K562 (cell line): ENCODE data around the gene SRCAP. TPM values are rescaled to one million over a fixed set of nuclear protein-coding genes. Genes with fewer than 3 reads are reported as not detected.
A peak's percentile ranks its signal among the peaks of the same experiment; 100 is the strongest.

Experiments used
- ESRRB ChIP-seq: fragments of 250-450 bp; sonication (Bioruptor Pico); IDR thresholded peaks from 2 replicates; pipeline ENCODE4 v1.5.0; 2020; ENCODE audit warnings: mild to moderate bottlenecking, moderate library complexity, borderline replicate concordance
- GTF3C2 ChIP-seq: IDR thresholded peaks from 3 replicates; pipeline ENCODE4 v1.6.1; 2011; ENCODE audit warnings: borderline replicate concordance, mild to moderate bottlenecking, moderate library complexity; ENCODE audit not compliant: insufficient read length; ENCODE audit errors: extremely low read depth
- HSF4 ChIP-seq: fragments of 250-450 bp; sonication (Bioruptor Pico); IDR thresholded peaks from 2 replicates; pipeline ENCODE4 v2.1.2; 2022; ENCODE audit warnings: mild to moderate bottlenecking, moderate library complexity, borderline replicate concordance
- MCM7 ChIP-seq, 2 experiments: fragments of 450-650 bp; IDR thresholded peaks; 2 replicates each; pipeline ENCODE4 v1.6.1; 2016 to 2018
- MXD1 ChIP-seq: fragments of 250-450 bp; sonication (Bioruptor Pico); IDR thresholded peaks from 2 replicates; pipeline ENCODE4 v1.8.0; 2021; ENCODE audit warnings: borderline replicate concordance, mild to moderate bottlenecking, moderate library complexity; ENCODE audit not compliant: poor library complexity, severe bottlenecking
- PATZ1 ChIP-seq: fragments of 250-450 bp; sonication (Bioruptor Pico); IDR thresholded peaks from 2 replicates; pipeline ENCODE4 v1.5.0; 2020; ENCODE audit warnings: mild to moderate bottlenecking, borderline replicate concordance
- POLR2H ChIP-seq: IDR thresholded peaks from 2 replicates; pipeline ENCODE4 v1.6.1; 2016; ENCODE audit warnings: missing genetic modification characterization, low read depth, mild to moderate bottlenecking, control low read depth, missing compliant biosample characterization, moderate library complexity
- PRPF4 ChIP-seq: fragments of 200-400 bp; formaldehyde crosslinking; IDR thresholded peaks from one replicate; pipeline ENCODE4 v1.6.1; 2017; ENCODE audit warnings: low read length, low read depth, mild to moderate bottlenecking; ENCODE audit not compliant: insufficient read depth, poor library complexity, severe bottlenecking
- SMARCE1 ChIP-seq: fragments of 450-650 bp; IDR thresholded peaks from 2 replicates; pipeline ENCODE4 v1.7.1; 2016; ENCODE audit warnings: mild to moderate bottlenecking
- SOX6 ChIP-seq: fragments of 450-650 bp; IDR thresholded peaks from 2 replicates; pipeline ENCODE4 v1.6.1; 2014; ENCODE audit warnings: mild to moderate bottlenecking
- ZFP91 ChIP-seq: sonication (generic); formaldehyde crosslinking; IDR thresholded peaks from 2 replicates; pipeline ENCODE4 v1.8.0; 2022; ENCODE audit warnings: mild to moderate bottlenecking, missing genetic modification reagents
- ZNF174 ChIP-seq: fragments of 250-450 bp; sonication (Bioruptor Pico); IDR thresholded peaks from 2 replicates; pipeline ENCODE4 v1.4.0; 2020; ENCODE audit warnings: mild to moderate bottlenecking
- ZNF316 ChIP-seq: fragments of 450-650 bp; IDR thresholded peaks from 2 replicates; pipeline ENCODE4 v1.6.1; 2016
- polyA plus RNA-seq, 8 experiments: library from polyadenylated mRNA; depleted of rRNA in 4 of 8; stranded (reverse) in 5 of 8; unstranded in 3 of 8; fragments of >200 nt; fragmentation: Nextera tagmentation in 2 of 8; fragmentation: Illumina TruSeq in 1 of 8; extraction: Ambion mirVana in 2 of 8; extraction: Trizol in 1 of 8; gene quantifications; 2 replicates each; pipeline versions ENCODE4 v1.2.1 to v1.2.3, GENCODE V29; 2011 to 2014; ENCODE audit warnings: inconsistent platforms in 1 of 8, missing spikeins in 1 of 8
- total RNA-seq, 7 experiments: library from RNA; depleted of rRNA in 6 of 7; stranded (reverse); fragments of >200 nt in 6 of 7; fragmentation: Illumina TruSeq in 2 of 7; extraction: Trizol in 2 of 7; gene quantifications; 2 replicates each; pipeline versions ENCODE4 v1.2.1 to v1.2.3, GENCODE V29; 2011 to 2021; ENCODE audit warnings: low replicate concordance in 1 of 7
- TF ChIP-seq, protein P1 (sequence below): fragments of 250-450 bp; sonication (Bioruptor Pico); IDR thresholded peaks from 2 replicates; pipeline ENCODE4 v1.4.0; 2020; ENCODE audit warnings: mild to moderate bottlenecking
- TF ChIP-seq, protein P2 (sequence below): fragments of 200-800 bp; sonication (Bioruptor generic); IDR thresholded peaks from 2 replicates; pipeline ENCODE4 v1.6.1; 2017; ENCODE audit warnings: missing genetic modification characterization, missing compliant biosample characterization

Gene SRCAP
- total and polyA plus RNA-seq, 9 of the 15 experiments (the other 6 are each of a cell fraction or from before 2014, with no cell fraction given): 0.21 to 62.6 (median 5.8) TPM

DNA sequence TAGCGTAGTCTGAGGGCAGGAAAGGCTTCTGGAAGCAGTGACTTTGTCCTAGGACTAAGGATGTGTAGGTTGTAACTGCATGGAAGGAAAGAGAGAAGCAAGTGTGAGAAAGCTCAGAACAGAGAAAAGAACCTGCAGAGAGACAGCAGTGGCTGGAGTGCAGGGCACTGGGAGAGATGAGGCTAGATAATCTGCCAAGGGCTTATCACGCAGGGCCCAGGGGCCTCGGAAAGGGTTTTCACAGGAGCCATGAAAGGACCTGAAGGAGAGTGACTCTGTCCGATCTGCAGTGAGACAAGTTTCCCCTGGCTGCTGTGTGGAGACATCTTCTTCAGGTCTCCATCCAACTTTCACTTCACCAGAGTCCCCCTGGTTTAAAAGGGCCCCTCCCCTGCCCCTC lies 7.1 kb upstream of the SRCAP start (continued):
- no peak for TF ChIP-seq GTF3C2
- TF ChIP-seq MCM7 (IDR thresholded peaks at IDR 0.05): no peak
- no peak for TF ChIP-seq PRPF4
- no peak for TF ChIP-seq POLR2H (tag)
- TF ChIP-seq ZFP91 (CRISPR knock-in tag): no peak
- TF ChIP-seq SMARCE1: 0 out of 2 replicates have a peak, but pooled peaks have one; percentile 40
- TF ChIP-seq, protein P1, sequence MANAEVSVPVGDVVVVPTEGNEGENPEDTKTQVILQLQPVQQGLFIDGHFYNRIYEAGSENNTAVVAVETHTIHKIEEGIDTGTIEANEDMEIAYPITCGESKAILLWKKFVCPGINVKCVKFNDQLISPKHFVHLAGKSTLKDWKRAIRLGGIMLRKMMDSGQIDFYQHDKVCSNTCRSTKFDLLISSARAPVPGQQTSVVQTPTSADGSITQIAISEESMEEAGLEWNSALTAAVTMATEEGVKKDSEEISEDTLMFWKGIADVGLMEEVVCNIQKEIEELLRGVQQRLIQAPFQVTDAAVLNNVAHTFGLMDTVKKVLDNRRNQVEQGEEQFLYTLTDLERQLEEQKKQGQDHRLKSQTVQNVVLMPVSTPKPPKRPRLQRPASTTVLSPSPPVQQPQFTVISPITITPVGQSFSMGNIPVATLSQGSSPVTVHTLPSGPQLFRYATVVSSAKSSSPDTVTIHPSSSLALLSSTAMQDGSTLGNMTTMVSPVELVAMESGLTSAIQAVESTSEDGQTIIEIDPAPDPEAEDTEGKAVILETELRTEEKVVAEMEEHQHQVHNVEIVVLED: no peak
- TF ChIP-seq ZNF174 (CRISPR knock-in tag): no peak
- peak; percentile 13; the same call in 1 of the 2 replicates for TF ChIP-seq SOX6
- TF ChIP-seq PATZ1 (CRISPR knock-in tag): no peak
- TF ChIP-seq MXD1 (CRISPR knock-in tag): no peak
- TF ChIP-seq HSF4 (CRISPR knock-in tag): no peak
- no peak for TF ChIP-seq ESRRB (CRISPR knock-in tag)
- TF ChIP-seq ZNF316: peak; percentile 47
- TF ChIP-seq, protein P2, sequence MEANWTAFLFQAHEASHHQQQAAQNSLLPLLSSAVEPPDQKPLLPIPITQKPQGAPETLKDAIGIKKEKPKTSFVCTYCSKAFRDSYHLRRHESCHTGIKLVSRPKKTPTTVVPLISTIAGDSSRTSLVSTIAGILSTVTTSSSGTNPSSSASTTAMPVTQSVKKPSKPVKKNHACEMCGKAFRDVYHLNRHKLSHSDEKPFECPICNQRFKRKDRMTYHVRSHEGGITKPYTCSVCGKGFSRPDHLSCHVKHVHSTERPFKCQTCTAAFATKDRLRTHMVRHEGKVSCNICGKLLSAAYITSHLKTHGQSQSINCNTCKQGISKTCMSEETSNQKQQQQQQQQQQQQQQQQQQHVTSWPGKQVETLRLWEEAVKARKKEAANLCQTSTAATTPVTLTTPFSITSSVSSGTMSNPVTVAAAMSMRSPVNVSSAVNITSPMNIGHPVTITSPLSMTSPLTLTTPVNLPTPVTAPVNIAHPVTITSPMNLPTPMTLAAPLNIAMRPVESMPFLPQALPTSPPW (CRISPR knock-in tag): peak; percentile 12; the same call in 1 of the 2 replicates
